WERI-Rb-1 (cell line): ENCODE results near the gene RAB4B.
"Not testable (repeated sequence)": the region's sequence is repeated elsewhere in the genome, so short reads cannot be mapped to it uniquely, and the experiment has no call there.

Source experiments
- DNase-seq: peaks from one replicate; pipeline ENCODE4 v3.0.0-alpha.2; 2020
- H3K27ac ChIP-seq: fragments of 250-450 bp; sonication (Bioruptor Pico); 2 replicates; pipeline ENCODE4 v1.5.1; 2020; ENCODE audit warnings: mild to moderate bottlenecking, moderate library complexity
- H3K27me3 ChIP-seq: fragments of 250-450 bp; sonication (Bioruptor Pico); 2 replicates; pipeline ENCODE4 v1.5.1; 2021; ENCODE audit warnings: mild to moderate bottlenecking, low read depth, moderate library complexity; ENCODE audit not compliant: insufficient read depth, severe bottlenecking
- H3K36me3 ChIP-seq: fragments of 250-450 bp; sonication (Bioruptor Pico); 2 replicates; pipeline ENCODE4 v1.5.1; 2020; ENCODE audit warnings: mild to moderate bottlenecking, moderate library complexity
- H3K4me3 ChIP-seq: 2 replicates; pipeline ENCODE4 v1.5.1; 2011; ENCODE audit warnings: low read depth, mild to moderate bottlenecking, control low read depth, low read length
- H3K9me3 ChIP-seq: fragments of 250-450 bp; sonication (Bioruptor Pico); 2 replicates; pipeline ENCODE4 v1.5.1; 2021; ENCODE audit warnings: mild to moderate bottlenecking, moderate library complexity; ENCODE audit not compliant: severe bottlenecking
- CTCF ChIP-seq: IDR thresholded peaks from 2 replicates; pipeline ENCODE4 v1.5.1; 2011; ENCODE audit warnings: low read depth, mild to moderate bottlenecking, control low read depth, inconsistent platforms, low read length

RAB4B gene

GRCh38 chr19:40818480-40819399 lies 40.7 kb downstream of the RAB4B start:
- not testable (repeated sequence) for H3K27me3 ChIP-seq, H3K9me3 ChIP-seq, H3K4me3 ChIP-seq, H3K27ac ChIP-seq, H3K36me3 ChIP-seq
- DNase-seq, result peak; percentile 50
- TF ChIP-seq CTCF, result peak; percentile 16; the same call in 1 of the 2 replicates

GRCh38 chr19:40819479-40820234 lies 41.6 kb downstream of the RAB4B start:
- not testable (repeated sequence) for DNase-seq, H3K4me3 ChIP-seq, H3K9me3 ChIP-seq, H3K27ac ChIP-seq, H3K36me3 ChIP-seq, H3K27me3 ChIP-seq
- peak; percentile 25; the same call in 1 of the 2 replicates for TF ChIP-seq CTCF

GRCh38 chr19:40822161-40822560 lies 44.1 kb downstream of the RAB4B start:
- 0 out of 2 replicates have a peak overlapping the region, but pooled peaks have one; percentile 0 for H3K27ac ChIP-seq
- peak; percentile 47 for DNase-seq
- no peaks in the 10 kb centered on the region for H3K9me3 ChIP-seq
- H3K36me3 ChIP-seq, result 0 out of 2 replicates have a peak, but pooled peaks cover 2% of the 10 kb centered on the region
- no peak overlapping the region for H3K4me3 ChIP-seq
- no peak for TF ChIP-seq CTCF
- H3K27me3 ChIP-seq, result no peaks in the 10 kb centered on the region

GRCh38 chr19:40822704-40823553 lies 44.9 kb downstream of the RAB4B start:
- H3K9me3 ChIP-seq, H3K4me3 ChIP-seq, H3K27me3 ChIP-seq, H3K36me3 ChIP-seq: not testable (repeated sequence)
- 0 out of 2 replicates have a peak overlapping the region, but pooled peaks have one; percentile 0 for H3K27ac ChIP-seq
- DNase-seq, result peak; percentile 32

- DNase-seq, H3K36me3 ChIP-seq, H3K9me3 ChIP-seq, H3K27ac ChIP-seq, H3K27me3 ChIP-seq, H3K4me3 ChIP-seq: not testable (repeated sequence)
Measured at GRCh38 chr19:40824916-40825315, 46.9 kb downstream of the RAB4B start.

GRCh38 chr19:40825460-40826095 lies 47.5 kb downstream of the RAB4B start:
- not testable (repeated sequence) for DNase-seq, H3K27ac ChIP-seq, H3K9me3 ChIP-seq, H3K36me3 ChIP-seq, H3K4me3 ChIP-seq, H3K27me3 ChIP-seq

- not testable (repeated sequence) for H3K36me3 ChIP-seq, H3K27ac ChIP-seq, H3K27me3 ChIP-seq, DNase-seq, H3K9me3 ChIP-seq, H3K4me3 ChIP-seq
Measured at GRCh38 chr19:40826312-40826698, 48.3 kb downstream of the RAB4B start.

GRCh38 chr19:40826699-40827385 lies 48.8 kb downstream of the RAB4B start:
- not testable (repeated sequence) for H3K36me3 ChIP-seq, H3K9me3 ChIP-seq, H3K4me3 ChIP-seq, DNase-seq, H3K27ac ChIP-seq, H3K27me3 ChIP-seq
